Measurements from ENCODE around the gene SPDYC.

The SPDYC gene

GRCh38 chr11:65208785-65209710, 39.0 kb downstream of the SPDYC start:
- ChIA-PET CTCF (interaction anchor here (1.0 to 6.0 kb wide), 6 partner anchors 10 to 120 kb away, joined by 3 to 34 read pairs (median 4); partner anchors contain the start of gene CDC42EP2), POLR2A (no interaction called here)
- no peak for TF ChIP-seq CTCF (IDR thresholded peaks at IDR 0.05; ENCODE audit: insufficient read depth, low read length, missing control alignments)
- H3K4me3 ChIP-seq (ENCODE audit: low read depth, low read length), result no peak overlapping the region
- DNase-seq (ENCODE audit: low read depth, low spot score), result no peak

GRCh38 chr11:65209711-65210360, 39.8 kb downstream of the SPDYC start:
- no peak for DNase-seq (ENCODE audit: low read depth, low spot score)
- TF ChIP-seq CTCF (IDR thresholded peaks at IDR 0.05; ENCODE audit: insufficient read depth, low read length, missing control alignments), result no peak
- H3K4me3 ChIP-seq (ENCODE audit: low read depth, low read length), result no peak overlapping the region
- CTCF ChIA-PET, result interaction anchor here (1.1 to 2.3 kb wide), 4 partner anchors 10 to 120 kb away, joined by 3 to 9 read pairs (median 4); partner anchors contain the start of gene CDC42EP2
- POLR2A ChIA-PET, result no interaction called here

GRCh38 chr11:65210361-65210731, 40.3 kb downstream of the SPDYC start:
- POLR2A ChIA-PET, result no interaction called here
- CTCF ChIA-PET, result interaction anchor here (1.1 to 2.3 kb wide), 2 partner anchors 13 to 119 kb away, joined by 3 to 9 read pairs; no protein-coding TSS in a partner anchor
- H3K4me3 ChIP-seq (ENCODE audit: low read depth, low read length), result no peak overlapping the region
- DNase-seq (ENCODE audit: low read depth, low spot score), result no peak
- TF ChIP-seq CTCF (IDR thresholded peaks at IDR 0.05; ENCODE audit: insufficient read depth, low read length, missing control alignments), result no peak

GRCh38 chr11:65210748-65211147, 40.7 kb downstream of the SPDYC start:
- no peak for TF ChIP-seq CTCF (IDR thresholded peaks at IDR 0.05; ENCODE audit: insufficient read depth, low read length, missing control alignments)
- H3K4me3 ChIP-seq (ENCODE audit: low read depth, low read length), result no peak overlapping the region
- POLR2A ChIA-PET, result no interaction called here
- CTCF ChIA-PET, result interaction anchor here (1.1 to 1.8 kb wide), 2 partner anchors 13 to 29 kb away, joined by 3 to 5 read pairs; partner anchors contain the start of gene CAPN1
- DNase-seq (ENCODE audit: low read depth, low spot score), result no peak

- CTCF ChIA-PET, result interaction anchor here (0.8 to 2.8 kb wide), 3 partner anchors 7 to 30 kb away, joined by 3 to 13 read pairs (median 5); partner anchors contain the start of gene CAPN1
- DNase-seq (ENCODE audit: low read depth, low spot score), result no peak
- POLR2A ChIA-PET, result interaction anchor here (0.8 kb wide), 1 partner anchor 9 kb away, joined by 4 read pairs; no protein-coding TSS in a partner anchor
- H3K4me3 ChIP-seq (ENCODE audit: low read depth, low read length), result no peak overlapping the region
- no peak for TF ChIP-seq CTCF (IDR thresholded peaks at IDR 0.05; ENCODE audit: insufficient read depth, low read length, missing control alignments)
Observed at GRCh38 chr11:65211293-65212105, 41.5 kb downstream of the SPDYC start.

Measured in AG04449 (cell line).